Measurements from ENCODE around the gene ATP11A. TPM values are rescaled to one million over a fixed set of nuclear protein-coding genes. Genes with fewer than 3 reads are reported as not detected.
"Not testable (repeated sequence)": the region's sequence is repeated elsewhere in the genome, so short reads cannot be mapped to it uniquely, and the experiment has no call there.

ATP11A gene
- total RNA-seq, 1 experiment from 2014 or later, result 8.8 TPM

DNA sequence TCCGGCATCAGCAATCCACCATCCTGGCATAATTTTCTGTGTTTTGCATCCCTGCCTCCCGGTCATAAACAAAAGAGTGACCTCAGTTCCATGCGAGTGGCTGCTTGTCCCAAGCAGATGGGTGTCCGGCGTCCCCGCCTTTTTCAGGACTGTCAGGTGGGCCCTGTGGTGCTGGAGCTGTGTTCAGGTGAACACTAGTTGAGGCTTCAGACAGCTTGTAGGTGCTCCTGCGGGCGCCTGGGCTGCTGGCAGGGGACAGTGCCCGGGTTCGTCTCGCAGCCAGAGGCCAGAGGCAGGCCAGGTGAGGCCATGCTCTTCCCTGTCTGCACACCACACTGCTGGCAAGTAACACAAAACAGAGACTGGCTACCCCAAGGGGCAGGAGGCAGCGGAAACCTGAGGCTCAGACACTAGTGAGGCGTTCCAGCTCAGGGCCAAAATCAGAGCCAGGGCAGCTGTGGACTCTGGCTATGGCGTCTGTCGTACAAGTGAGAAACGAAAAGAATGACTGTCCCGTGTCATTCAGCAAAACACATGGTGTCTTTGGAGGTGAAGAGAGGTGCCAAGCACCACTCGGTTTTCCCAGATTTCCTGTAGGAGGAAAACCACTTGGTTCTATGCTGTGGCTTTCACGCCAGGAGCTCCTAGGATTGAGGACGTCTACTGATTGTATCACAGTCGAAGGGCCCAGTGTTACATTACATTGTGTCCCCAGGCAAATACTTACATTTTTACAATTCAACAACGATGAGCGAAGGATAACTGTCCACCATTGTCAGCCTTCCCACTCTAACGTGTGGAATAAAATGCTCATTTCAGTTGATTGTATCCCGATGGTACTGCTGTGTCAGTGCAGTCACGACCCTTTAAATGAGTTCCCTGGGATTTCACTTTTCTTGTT, 104.0 kb downstream of the ATP11A start:
- no peak for DNase-seq (ENCODE audit: low spot score)

DNA sequence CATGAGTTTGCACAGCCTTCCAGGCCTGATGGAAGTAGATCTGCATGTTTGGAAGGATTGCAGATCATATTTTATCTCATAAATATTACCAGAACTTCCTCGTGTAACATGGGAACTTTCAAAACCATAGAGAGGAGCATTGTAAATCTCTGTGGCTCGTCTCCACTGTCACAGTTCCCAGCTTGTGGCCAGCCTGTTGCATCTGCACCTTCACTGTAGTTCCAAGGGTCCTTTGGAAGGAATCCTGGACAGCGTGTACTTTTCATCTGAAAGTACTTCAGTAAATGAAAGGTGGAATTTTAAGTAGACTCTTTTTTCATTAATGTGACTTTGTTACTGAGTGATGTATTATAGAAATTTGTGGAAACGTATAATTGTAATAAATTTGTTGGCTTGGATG, 105.4 kb downstream of the ATP11A start:
- no peak for DNase-seq (ENCODE audit: low spot score)

DNA sequence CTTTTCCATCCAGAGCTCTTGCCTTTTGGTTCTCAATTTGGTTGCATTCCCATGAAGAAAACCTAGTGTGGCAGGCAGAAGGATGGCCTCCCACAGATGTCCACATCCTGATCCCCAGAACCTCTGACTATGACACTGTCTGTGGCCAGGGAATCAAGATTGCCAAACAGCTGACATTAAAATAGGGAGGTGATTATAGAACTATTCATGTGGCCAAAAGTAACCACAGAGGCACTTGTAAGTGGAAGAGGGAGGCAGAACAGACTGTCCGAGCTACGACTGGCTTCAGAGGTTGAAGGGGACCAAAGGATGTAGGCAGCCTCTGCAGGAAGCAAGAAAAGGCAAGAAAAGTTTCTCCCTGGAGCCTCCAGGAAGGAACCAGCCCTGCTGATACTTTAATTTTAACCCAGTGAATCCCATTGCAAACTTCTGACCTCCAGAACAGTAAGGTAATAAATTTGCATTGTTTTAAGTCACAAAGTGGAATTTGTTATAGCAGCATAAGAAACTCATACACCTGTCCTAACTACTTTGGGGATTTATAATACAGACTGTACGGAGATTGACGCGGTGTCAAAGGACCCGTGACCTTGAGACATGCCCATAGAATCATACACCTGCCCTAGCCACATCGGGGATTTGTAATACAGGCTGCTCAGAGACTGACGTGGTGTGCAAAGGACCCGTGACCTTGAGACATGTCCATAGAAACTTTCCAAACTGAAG, 106.5 kb downstream of the ATP11A start:
- DNase-seq (ENCODE audit: low spot score), result no peak

DNA sequence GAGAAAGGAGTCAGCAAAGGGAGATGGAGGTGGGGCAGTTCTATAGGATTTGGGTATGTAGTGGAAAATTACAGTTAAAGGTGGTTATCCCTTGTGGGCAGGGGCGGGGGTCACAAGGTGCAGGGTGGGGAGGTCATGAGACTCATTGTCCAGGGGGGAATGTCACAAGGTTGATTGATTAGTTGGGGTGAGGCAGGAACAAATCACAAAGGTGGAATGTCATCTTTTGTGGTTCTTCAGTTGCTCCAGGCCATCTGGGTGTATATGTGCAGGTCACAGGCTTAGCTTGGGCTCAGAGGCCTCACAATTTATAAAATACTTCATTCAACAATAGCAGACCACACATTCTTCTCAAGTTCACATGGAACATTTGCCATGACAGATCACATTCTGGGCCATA, 109.6 kb downstream of the ATP11A start:
- DNase-seq (ENCODE audit: low spot score), result no peak

DNA sequence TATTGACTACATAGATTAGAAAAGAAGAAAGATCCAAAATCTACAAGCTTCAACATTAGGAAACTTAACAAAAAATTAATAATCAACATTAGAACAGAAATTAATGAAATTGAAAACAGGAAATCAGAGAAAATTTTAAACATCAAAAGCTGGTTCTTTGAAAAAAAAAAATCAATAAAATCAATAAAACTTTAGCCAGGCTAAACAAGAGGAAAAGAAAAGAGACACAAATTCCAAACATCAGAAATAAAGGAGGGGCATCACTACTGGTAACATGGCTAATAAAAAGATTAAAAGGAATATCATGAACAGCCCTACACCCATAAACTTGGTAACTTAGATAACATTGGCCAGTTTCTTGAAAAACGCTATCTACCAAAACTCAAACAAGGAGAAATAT, 110.2 kb downstream of the ATP11A start:
- DNase-seq (ENCODE audit: low spot score), result no peak

DNA sequence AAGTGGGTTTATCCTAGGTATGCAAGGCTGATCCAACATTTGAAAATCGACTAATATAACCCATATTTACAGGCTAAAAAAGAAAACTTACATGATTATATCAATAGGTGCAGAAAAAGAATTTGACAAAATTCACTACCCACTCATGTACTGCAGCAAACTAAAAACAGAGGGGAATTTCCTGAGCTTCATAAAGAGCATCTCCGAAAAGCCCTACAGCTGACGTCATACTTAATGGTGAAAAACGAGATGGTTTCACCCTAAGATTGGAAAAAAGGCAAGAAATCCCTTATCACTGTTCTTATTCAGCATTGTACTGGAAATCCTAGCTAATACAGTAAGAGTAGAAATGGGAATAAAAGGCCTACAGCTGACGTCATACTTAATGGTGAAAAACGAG, 111.0 kb downstream of the ATP11A start:
- DNase-seq (ENCODE audit: low spot score), result not testable (repeated sequence)

DNA sequence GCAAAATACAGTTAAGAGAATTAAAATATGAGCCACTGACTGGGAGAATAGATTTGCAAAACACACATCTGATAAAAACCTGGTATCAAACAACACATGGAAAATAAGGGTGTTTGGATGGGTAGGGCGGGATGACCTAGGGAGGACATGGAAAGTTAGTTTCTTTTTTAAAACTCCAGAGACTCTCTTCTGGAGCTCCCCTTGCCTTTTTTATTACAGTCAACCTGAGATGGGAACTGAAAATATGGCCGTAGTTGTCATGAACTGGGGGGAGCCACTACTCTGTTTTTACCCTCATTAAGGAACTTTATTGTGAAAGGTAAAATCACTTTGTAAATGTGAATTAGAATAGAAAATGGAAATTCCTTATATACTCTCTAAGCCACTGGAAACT, 113.0 kb downstream of the ATP11A start:
- no peak for DNase-seq (ENCODE audit: low spot score)

DNA sequence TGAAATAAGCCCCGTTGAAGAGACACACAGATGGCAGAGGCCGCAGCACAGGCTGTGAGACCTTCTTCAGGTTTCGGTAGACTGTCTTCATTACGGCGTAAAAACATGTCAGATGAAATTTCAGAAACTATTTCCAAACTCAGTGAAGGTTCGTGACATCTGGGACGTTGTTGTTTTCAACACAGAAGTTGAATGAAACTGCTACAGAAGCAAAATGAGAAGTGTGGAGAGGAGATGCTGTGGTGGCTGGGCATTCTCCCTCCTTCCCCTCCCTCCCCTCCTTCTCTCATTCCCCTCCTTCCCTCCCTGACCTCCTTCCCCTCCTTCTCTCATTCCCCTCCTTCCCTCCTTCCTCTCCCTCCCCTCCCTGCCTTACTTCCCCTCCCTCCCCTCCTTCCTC, 113.6 kb downstream of the ATP11A start:
- no peak for DNase-seq (ENCODE audit: low spot score)

DNA sequence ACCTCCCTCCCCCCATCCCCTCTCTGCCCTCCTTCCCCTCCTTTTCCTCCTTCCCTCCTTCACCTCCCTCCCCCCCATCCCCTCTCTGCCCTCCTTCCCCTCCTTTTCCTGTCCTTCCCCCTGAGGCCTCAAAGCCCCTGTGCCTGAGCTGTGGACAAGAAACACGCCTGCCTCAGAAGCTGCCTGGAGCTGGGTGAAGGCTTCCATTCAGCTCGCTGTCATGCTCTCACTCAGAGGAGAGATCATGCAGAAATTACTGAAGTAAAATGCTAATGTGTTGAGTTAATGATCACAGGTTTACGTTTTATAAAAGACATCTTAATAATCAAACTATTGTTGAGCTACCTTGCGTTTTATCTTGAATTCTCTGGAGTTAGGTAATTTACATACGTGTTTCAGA, 114.5 kb downstream of the ATP11A start:
- DNase-seq (ENCODE audit: low spot score), result no peak

DNA sequence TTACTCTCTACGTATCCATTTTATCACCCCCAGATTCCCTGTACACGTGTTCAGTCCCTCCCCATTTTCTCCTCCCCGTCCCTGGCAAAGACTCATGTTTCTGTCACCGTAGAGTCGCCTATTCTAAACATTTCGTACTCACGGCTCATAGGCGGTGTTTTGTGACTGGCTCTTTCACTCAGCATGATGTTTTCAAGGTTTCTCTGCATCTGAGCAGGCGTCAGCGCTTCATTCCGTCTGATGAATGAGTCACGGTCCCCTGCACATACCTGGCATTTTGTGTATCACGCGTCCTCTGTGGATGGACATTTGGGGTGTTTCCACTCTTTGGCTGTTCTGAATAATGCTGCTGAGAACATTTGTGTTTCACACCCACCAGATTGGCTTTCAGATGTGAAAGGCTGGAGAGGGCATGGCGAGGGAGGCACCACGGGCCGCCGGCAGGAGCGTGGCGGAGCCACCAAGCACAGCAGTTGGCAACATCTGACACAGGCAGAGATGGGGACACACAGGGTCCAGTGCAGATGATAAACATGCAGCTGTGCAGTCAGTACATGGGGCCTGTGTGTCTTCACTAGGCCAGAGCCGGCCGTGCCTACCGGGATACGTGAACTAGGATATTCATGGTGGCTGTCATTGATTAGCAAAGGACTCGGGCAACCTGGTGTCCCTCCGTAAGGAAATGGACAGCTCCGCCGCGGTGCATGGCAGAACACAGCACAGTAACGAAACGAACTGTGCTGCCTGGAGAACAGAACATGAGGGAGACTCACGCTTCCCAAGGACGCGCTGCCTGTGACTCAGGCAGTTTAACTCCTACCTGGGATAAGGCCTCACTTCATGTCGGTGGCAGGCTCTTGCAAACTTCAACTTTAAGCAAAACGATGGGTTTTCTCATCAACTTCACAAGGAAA, 117.2 kb downstream of the ATP11A start:
- DNase-seq (ENCODE audit: low spot score), result no peak

DNA sequence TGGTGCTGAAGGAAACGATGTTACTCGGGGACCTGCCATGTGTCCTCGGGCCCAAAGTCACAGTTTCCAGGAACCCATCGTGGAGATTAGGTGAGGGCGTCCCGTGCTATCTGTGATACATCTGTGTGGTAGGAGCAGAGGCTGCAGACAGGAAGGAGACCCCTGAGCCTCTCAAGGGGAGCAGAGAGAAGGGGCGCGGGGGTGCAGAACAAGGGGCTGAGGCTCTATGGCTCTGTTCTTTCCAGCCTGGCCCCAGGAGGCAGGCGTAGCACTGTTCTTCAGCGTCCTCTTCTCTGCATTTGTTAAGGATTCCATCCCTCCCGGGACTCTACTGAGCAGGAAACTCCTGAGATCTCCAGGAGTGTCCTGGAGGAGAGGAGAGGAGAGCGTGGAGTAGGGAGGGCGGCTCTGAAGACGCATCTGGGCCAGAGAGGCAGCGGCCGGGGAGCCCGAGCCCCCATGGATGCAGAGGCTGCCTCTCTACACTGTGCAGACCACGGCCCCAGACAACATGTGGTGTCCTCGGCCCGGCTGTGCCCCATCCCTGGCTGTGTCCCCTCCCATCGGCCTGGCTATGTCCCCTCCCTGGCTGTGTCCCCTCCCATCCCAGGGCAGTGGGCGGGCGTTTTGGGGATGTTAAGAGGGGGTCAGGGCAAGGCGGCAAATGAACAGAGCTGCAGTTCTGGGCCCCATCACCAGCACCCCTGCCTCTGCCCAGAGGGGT, 118.0 kb downstream of the ATP11A start:
- DNase-seq (ENCODE audit: low spot score), result no peak

DNA sequence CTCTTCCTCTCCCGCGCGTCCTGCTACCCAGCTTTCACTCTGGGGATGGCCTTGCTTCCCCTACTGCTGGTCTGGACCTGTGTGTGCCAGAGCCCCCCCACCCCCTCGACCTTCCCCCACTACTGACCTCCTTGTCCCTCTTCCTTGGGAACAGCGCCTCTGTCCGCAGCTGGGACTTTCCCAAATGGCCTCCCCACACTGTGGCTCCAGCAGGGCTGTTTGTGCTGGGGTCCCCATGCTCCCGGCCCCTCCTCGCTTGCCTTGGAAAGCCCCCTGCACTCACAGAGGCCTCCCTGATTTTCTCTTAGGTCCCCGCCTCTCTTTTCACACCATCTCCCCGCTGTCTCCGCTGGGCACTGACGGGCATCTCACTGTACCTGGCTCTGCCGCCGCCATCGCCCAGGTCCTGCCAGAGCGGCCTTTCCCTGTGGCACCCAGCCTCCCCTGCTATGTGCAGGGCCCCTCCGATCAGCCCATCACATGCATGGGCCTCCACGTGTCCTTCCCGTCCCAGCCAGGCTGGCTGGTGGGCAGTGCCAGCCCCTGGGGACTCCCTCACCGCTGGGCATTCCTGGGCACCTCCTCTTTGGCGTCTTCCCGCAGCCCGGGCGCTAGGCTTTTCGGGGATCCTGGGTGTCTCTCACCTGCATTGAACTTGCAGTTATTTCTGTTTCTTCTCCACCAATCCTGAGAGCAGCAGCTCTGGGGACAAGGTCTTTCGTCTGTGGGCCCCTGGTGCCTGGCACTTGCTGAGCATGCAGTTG, 118.7 kb downstream of the ATP11A start:
- no peak for DNase-seq (ENCODE audit: low spot score)

DNA sequence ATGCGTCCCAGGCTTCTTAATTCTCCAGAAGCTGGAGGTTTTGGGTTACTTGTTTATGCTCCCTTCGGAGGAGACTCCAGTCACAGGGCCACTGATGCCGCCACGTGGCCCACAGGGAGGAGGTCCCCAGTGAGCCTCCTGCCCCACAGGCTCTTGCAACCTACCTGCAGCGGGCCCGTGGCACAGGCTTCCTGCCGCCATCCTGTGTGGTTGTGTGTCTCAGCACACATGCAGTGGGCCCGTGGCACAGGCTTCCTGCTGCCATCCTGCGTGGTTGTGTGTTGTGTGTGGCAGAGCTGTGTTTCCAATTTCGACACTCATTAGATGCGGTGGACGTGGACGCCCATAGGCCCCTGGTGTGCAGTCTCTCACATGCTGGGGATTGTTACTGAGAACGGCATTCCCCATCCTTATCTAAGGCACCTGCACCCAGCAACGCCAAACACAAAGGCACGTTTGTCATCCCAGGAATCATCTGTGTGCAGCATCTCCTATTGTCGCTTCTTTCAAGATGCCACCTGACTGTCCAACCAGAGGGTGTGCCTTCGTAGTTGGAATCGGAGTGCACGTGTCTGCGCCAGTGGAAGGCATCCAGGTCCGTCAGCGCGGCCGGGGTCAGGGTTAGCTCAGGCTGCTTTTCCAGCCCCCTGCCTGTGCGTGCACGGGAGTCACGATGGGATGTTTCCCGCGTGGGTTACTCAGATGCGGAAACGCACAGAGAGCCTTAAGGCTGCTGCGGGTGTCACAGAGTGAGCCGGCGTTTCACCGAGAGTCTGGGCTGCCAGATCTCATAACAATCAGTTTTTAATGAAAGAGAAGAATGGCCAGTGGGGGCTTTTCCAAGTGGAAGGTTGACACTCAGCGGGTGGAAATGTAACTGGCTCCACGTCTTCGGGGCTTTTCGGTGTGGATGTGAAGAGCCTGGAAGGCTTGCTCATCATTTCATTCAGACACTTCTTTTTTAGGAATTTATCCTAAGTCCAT, 119.8 kb downstream of the ATP11A start:
- DNase-seq (ENCODE audit: low spot score), result no peak

DNA sequence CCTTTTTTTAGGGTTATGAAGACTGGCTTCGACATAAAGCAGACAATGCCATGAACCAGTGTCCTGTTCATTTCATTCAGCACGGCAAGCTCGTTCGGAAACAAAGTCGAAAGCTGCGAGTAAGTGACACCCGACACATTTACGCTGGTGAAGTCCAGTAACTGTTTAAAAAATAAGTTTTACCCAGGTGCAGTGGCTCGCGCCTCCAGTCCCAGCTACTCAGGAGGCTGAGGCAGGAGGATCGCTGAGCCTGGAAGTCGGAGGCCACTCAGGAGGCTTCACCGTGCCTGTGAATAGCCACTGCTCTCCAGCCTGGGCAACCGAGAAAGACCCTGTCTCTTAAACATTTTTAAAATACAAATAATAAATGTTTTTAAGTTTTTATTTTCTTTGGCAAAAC, 120.8 kb downstream of the ATP11A start:
- no peak for DNase-seq (ENCODE audit: low spot score)

DNA sequence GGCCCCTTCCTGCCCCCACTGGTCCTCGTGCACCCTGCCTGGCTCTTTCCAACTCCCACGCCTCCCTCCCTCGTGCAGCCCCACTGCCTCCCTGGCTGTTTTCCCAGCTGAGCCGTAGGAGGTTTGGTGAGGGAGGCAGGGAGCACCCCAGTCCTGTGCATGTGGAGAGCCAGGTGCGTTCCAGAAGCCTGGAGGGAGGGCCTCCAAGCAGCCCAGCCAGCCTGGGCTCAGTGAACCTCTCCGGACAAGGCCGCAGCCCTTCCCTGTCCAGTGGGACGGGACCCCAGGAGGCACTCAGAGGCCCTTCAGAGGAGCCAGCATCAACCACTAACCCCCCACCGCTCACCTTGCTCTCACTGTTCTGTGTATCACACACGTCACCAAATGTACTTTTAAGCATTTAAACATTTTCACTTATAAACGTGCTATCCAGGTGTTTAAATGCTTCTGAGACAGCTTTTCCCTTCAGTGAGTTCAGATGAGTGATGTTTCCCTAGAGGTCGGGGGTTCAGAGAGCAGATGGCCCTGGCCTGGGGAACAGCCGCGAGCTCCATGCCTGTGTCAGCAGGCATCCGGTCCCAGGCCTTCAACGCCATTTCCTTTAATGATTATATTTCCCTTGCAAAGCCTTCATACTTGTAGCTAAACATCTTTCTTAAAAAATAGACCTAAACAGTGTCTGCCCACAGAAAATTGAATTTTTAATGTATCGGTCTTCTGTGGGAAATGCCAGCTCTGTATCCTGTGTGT, 122.6 kb downstream of the ATP11A start:
- DNase-seq (ENCODE audit: low spot score), result no peak

DNA sequence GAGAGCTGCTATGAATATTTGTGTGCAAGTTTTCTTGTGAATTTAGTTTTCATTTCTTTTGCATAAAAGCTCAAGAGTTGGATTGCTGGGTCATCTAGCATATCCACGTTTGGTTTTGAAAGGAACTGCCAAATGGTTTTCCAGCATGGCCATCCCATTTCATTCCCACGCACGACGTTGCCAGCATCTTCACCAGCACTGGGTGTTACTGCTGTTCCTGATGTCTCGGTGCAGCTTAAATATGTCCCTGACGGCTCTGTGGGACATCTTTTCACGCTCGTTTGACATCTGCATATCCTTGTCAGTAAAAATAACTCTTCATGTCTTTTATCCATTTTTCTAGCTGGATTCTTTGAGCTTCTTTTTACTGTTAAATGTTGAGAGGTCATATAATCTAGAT, 123.7 kb downstream of the ATP11A start:
- DNase-seq (ENCODE audit: low spot score), result no peak

DNA sequence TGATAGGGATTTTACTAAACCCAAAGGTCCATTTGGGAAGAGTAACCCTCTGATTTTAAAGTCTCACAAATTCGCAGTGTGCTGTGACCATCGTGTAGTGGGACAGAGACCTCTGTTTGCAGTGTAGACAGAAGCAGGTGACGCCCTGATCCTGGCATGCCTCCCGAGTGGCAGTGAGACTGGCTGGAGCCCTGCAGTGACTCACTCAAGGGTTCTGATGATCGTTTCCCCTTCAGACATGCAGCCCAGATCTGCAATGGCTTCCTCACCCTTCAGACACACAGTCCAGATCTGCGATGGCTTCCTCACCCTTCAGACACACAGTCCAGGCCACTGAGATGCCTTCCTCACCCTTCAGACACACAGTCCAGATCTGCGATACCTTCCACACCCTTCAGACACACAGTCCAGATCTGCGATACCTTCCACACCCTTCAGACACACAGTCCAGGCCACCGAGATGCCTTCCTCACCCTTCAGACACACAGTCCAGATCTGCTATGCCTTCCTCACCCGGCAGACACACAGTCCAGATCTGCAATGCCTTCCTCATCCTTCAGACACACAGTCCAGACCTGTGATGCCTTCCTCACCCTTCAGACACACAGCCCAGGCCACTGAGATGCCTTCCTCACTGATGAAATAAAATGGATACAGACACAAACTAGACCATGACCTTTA, 125.2 kb downstream of the ATP11A start:
- DNase-seq (ENCODE audit: low spot score), result peak; percentile 79

DNA sequence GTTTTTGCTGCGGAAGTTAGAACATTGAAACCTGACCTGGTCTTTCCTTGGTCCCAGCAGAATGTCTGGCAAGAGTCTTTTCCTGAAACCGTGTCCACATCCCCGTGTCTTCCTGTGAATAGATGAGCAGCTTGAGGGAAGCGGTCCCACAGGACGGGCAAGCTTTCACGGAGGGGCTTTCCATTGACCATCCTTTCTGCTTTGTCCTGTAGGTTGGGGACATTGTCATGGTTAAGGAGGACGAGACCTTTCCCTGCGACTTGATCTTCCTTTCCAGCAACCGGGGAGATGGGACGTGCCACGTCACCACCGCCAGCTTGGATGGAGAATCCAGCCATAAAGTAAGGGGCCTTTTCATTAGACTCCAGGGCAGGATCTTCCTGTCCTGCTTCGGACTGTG, 126.0 kb downstream of the ATP11A start:
- DNase-seq (ENCODE audit: low spot score), result no peak

Measured in A172 (cell line).